Loucy (cell line): ENCODE results near the gene MYL2.

Source experiments
- CTCF ChIP-seq: fragments of 200-600 bp; sonication (generic); conservative IDR thresholded peaks from 2 replicates; pipeline ENCODE4 v1.5.1; 2014; ENCODE audit warnings: mild to moderate bottlenecking, antibody characterized with exemption, low read length
- EZH2phosphoT487 ChIP-seq: fragments of 200-600 bp; IDR thresholded peaks from 2 replicates; pipeline ENCODE4 v1.6.1; 2018; ENCODE audit warnings: antibody characterized with exemption, mild to moderate bottlenecking, moderate library complexity, borderline replicate concordance

DNA sequence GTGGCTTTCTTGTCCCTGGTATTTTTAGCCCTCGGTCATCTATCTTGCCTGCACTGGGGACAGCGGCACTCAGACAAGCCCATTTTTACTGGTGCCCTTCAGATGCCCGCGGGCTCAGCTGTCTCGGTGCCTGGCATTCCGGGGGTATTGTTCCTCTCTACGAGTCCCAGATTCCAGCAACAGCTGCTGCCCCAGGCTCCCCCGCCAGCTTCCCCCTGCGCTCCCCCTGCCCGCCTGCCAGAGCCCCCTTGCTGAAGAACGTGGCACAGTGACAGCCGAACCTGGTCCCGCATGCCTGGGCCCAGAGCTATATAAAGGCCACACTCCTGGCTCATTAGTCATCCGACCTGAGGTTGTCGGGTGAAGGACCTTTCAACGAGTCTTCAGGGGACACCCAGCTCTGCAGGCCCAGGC lies 10.9 kb upstream of the MYL2 start:
- TF ChIP-seq CTCF: no peak
- no peak for TF ChIP-seq EZH2phosphoT487
